Hepatic stellate cell (primary cell): ENCODE data around the gene CASQ1.

Experiments
- DNase-seq: peaks from one replicate; pipeline ENCODE4 v3.0.0; 2011; ENCODE audit warnings: low spot score

Gene CASQ1

GRCh38 chr1:160205242-160206035, 15.1 kb downstream of the CASQ1 start, which contains the start of gene PEA15:
Gene PEA15, plus strand, starts transcription at chr1:160205384. Its CDS starts 6,161 bp downstream, at chr1:160211545.
- DNase-seq = peak; percentile 90

GRCh38 chr1:160206036-160206389, 15.6 kb downstream of the CASQ1 start:
- DNase-seq = peak; percentile 79

GRCh38 chr1:160206421-160207117, 16.2 kb downstream of the CASQ1 start:
- DNase-seq = peak; percentile 97

GRCh38 chr1:160207118-160207650, 16.8 kb downstream of the CASQ1 start:
- no peak for DNase-seq

- DNase-seq = no peak
Measured at GRCh38 chr1:160207771-160208556, 17.6 kb downstream of the CASQ1 start.

- DNase-seq = no peak
Measured at GRCh38 chr1:160208557-160209320, 18.4 kb downstream of the CASQ1 start.

GRCh38 chr1:160209321-160210046, 19.1 kb downstream of the CASQ1 start:
- no peak for DNase-seq

GRCh38 chr1:160210561-160210960, 20.2 kb downstream of the CASQ1 start:
- no peak for DNase-seq

GRCh38 chr1:160211046-160211790, 20.8 kb downstream of the CASQ1 start:
- DNase-seq = no peak

- DNase-seq = no peak
Measured at GRCh38 chr1:160214481-160215140, 24.2 kb downstream of the CASQ1 start.

- DNase-seq = no peak
Measured at GRCh38 chr1:160216301-160216700, 25.9 kb downstream of the CASQ1 start.

GRCh38 chr1:160217481-160218051, 27.2 kb downstream of the CASQ1 start:
- no peak for DNase-seq

GRCh38 chr1:160219062-160219929, 28.9 kb downstream of the CASQ1 start:
- DNase-seq = peak; percentile 64

GRCh38 chr1:160220301-160220700, 29.9 kb downstream of the CASQ1 start:
- no peak for DNase-seq

GRCh38 chr1:160221089-160221488, 30.7 kb downstream of the CASQ1 start:
- DNase-seq = no peak

GRCh38 chr1:160222546-160222945, 32.2 kb downstream of the CASQ1 start:
- DNase-seq = no peak

- no peak for DNase-seq
Measured at GRCh38 chr1:160224606-160225005, 34.2 kb downstream of the CASQ1 start.

- no peak for DNase-seq
Measured at GRCh38 chr1:160225345-160225744, 35.0 kb downstream of the CASQ1 start.
